Measurements from ENCODE around the gene ROR2.

The ROR2 gene

GRCh38 chr9:91864380-91864779 is 85.6 kb downstream of the ROR2 start:
- DNase-seq: no peak

- DNase-seq: no peak
These were observed 86.6 kb downstream of the ROR2 start for GRCh38 chr9:91863469-91863868.

GRCh38 chr9:91858213-91859030 is 91.6 kb downstream of the ROR2 start:
- DNase-seq: no peak

GRCh38 chr9:91857291-91858212 is 92.5 kb downstream of the ROR2 start:
- no peak for DNase-seq

GRCh38 chr9:91856419-91856818 is 93.6 kb downstream of the ROR2 start:
- no peak for DNase-seq

GRCh38 chr9:91855196-91855595 is 94.8 kb downstream of the ROR2 start:
- no peak for DNase-seq

GRCh38 chr9:91852801-91853347 is 97.2 kb downstream of the ROR2 start:
- no peak for DNase-seq

- no peak for DNase-seq
These were observed 100.3 kb downstream of the ROR2 start for GRCh38 chr9:91849694-91850093.

- no peak for DNase-seq
These were observed 101.9 kb downstream of the ROR2 start for GRCh38 chr9:91848146-91848545.

GRCh38 chr9:91847581-91848091 is 102.4 kb downstream of the ROR2 start:
- no peak for DNase-seq

- no peak for DNase-seq
These were observed 104.1 kb downstream of the ROR2 start for GRCh38 chr9:91845879-91846278.

- no peak for DNase-seq
These were observed 105.2 kb downstream of the ROR2 start for GRCh38 chr9:91844701-91845291.

- no peak for DNase-seq
These were observed 105.8 kb downstream of the ROR2 start for GRCh38 chr9:91844190-91844589.

- DNase-seq: no peak
These were observed 106.3 kb downstream of the ROR2 start for GRCh38 chr9:91843623-91844148.

GRCh38 chr9:91843093-91843492 is 106.9 kb downstream of the ROR2 start:
- DNase-seq: no peak

- DNase-seq: no peak
These were observed 107.5 kb downstream of the ROR2 start for GRCh38 chr9:91842358-91843049.

GRCh38 chr9:91841591-91841990 is 108.4 kb downstream of the ROR2 start:
- no peak for DNase-seq

- DNase-seq: no peak
These were observed 109.1 kb downstream of the ROR2 start for GRCh38 chr9:91840882-91841281.

- no peak for DNase-seq
These were observed 109.6 kb downstream of the ROR2 start for GRCh38 chr9:91840469-91840868.

GRCh38 chr9:91839926-91840465 is 110.0 kb downstream of the ROR2 start:
- DNase-seq: no peak

- DNase-seq: no peak
These were observed 111.9 kb downstream of the ROR2 start for GRCh38 chr9:91837981-91838731.
